HEK293 (cell line): Measurements from ENCODE around the gene ACOT9.

ENCODE experiments used
- ATF2 ChIP-seq: fragments of 450-650 bp; formaldehyde crosslinking; IDR thresholded peaks from 2 replicates; pipeline ENCODE4 v1.5.1; 2016; ENCODE audit warnings: missing biosample characterization, missing genetic modification characterization, low read depth
- HOXD13 ChIP-seq: sonication (generic); formaldehyde crosslinking; IDR thresholded peaks from 2 replicates; pipeline ENCODE4 v1.8.0; 2022; ENCODE audit warnings: missing genetic modification reagents, borderline replicate concordance
- KLF16 ChIP-seq: fragments of 450-650 bp; formaldehyde crosslinking; IDR thresholded peaks from 2 replicates; pipeline ENCODE4 v1.5.1; 2017; ENCODE audit warnings: missing biosample characterization, missing genetic modification characterization
- MZF1 ChIP-seq: fragments of 450-650 bp; formaldehyde crosslinking; IDR thresholded peaks from 2 replicates; pipeline ENCODE4 v1.5.1; 2017; ENCODE audit warnings: missing biosample characterization, missing genetic modification characterization, borderline replicate concordance
- PRDM1 ChIP-seq: fragments of 450-650 bp; formaldehyde crosslinking; IDR thresholded peaks from 2 replicates; pipeline ENCODE4; 2016; ENCODE audit warnings: missing biosample characterization, missing genetic modification characterization
- SETDB1 ChIP-seq: IDR thresholded peaks from one replicate; pipeline ENCODE4 v1.6.1; 2017; ENCODE audit warnings: mild to moderate bottlenecking, low read length, moderate library complexity, mixed read lengths; ENCODE audit not compliant: insufficient read length
- WT1 ChIP-seq: fragments of 450-650 bp; formaldehyde crosslinking; IDR thresholded peaks from 2 replicates; pipeline ENCODE4 v1.5.1; 2016; ENCODE audit warnings: missing biosample characterization, missing genetic modification characterization
- ZBTB10 ChIP-seq: fragments of 450-650 bp; formaldehyde crosslinking; IDR thresholded peaks from 2 replicates; pipeline ENCODE4 v1.5.1; 2016; ENCODE audit warnings: missing biosample characterization, missing genetic modification characterization
- ZBTB8A ChIP-seq: fragments of 450-650 bp; formaldehyde crosslinking; IDR thresholded peaks from 2 replicates; pipeline ENCODE4 v1.5.1; 2016; ENCODE audit warnings: missing biosample characterization, missing genetic modification characterization
- ZNF112 ChIP-seq: fragments of 450-650 bp; formaldehyde crosslinking; IDR thresholded peaks from 2 replicates; pipeline ENCODE4 v1.5.0; 2017; ENCODE audit warnings: missing biosample characterization, missing genetic modification characterization
- ZNF121 ChIP-seq: fragments of 450-650 bp; formaldehyde crosslinking; IDR thresholded peaks from 2 replicates; pipeline ENCODE4 v1.5.1; 2016; ENCODE audit warnings: missing biosample characterization, missing genetic modification characterization
- ZNF324 ChIP-seq: fragments of 450-650 bp; formaldehyde crosslinking; IDR thresholded peaks from 2 replicates; pipeline ENCODE4 v1.5.1; 2016; ENCODE audit warnings: missing biosample characterization, missing genetic modification characterization
- ZNF335 ChIP-seq: fragments of 450-650 bp; formaldehyde crosslinking; conservative IDR thresholded peaks from 2 replicates; pipeline ENCODE4 v1.5.1; 2016; ENCODE audit warnings: missing biosample characterization, missing genetic modification characterization
- ZNF37A ChIP-seq: fragments of 450-650 bp; IDR thresholded peaks from 2 replicates; pipeline ENCODE4 v1.5.1; 2018; ENCODE audit warnings: missing biosample characterization, missing genetic modification characterization
- ZNF398 ChIP-seq: fragments of 450-650 bp; formaldehyde crosslinking; IDR thresholded peaks from 2 replicates; pipeline ENCODE4 v1.5.1; 2017; ENCODE audit warnings: missing biosample characterization, missing genetic modification characterization
- ZNF426 ChIP-seq: fragments of 450-650 bp; formaldehyde crosslinking; IDR thresholded peaks from 2 replicates; pipeline ENCODE4 v1.5.1; 2017; ENCODE audit warnings: missing biosample characterization, missing genetic modification characterization, mild to moderate bottlenecking, inconsistent platforms, moderate library complexity
- ZNF449 ChIP-seq: fragments of 450-650 bp; formaldehyde crosslinking; IDR thresholded peaks from 2 replicates; pipeline ENCODE4 v1.5.1; 2017; ENCODE audit warnings: missing biosample characterization, mild to moderate bottlenecking, missing genetic modification characterization, moderate library complexity
- ZNF488 ChIP-seq: fragments of 450-650 bp; formaldehyde crosslinking; IDR thresholded peaks from 2 replicates; pipeline ENCODE4 v1.5.1; 2016; ENCODE audit warnings: missing biosample characterization, missing genetic modification characterization
- ZNF513 ChIP-seq: fragments of 450-650 bp; IDR thresholded peaks from 2 replicates; pipeline ENCODE4 v1.5.1; 2018; ENCODE audit warnings: missing biosample characterization, missing genetic modification characterization
- ZNF596 ChIP-seq: fragments of 450-650 bp; IDR thresholded peaks from 2 replicates; pipeline ENCODE4 v1.5.0; 2018; ENCODE audit warnings: missing biosample characterization, mild to moderate bottlenecking, missing genetic modification characterization, moderate library complexity
- ZNF621 ChIP-seq: fragments of 450-650 bp; formaldehyde crosslinking; IDR thresholded peaks from 2 replicates; pipeline ENCODE4 v1.5.1; 2017; ENCODE audit warnings: missing biosample characterization, missing genetic modification characterization
- ZNF639 ChIP-seq: fragments of 450-650 bp; formaldehyde crosslinking; IDR thresholded peaks from 2 replicates; pipeline ENCODE4 v1.5.1; 2016; ENCODE audit warnings: missing biosample characterization, missing genetic modification characterization
- ZNF645 ChIP-seq: fragments of 450-650 bp; formaldehyde crosslinking; IDR thresholded peaks from 2 replicates; pipeline ENCODE4; 2016; ENCODE audit warnings: missing biosample characterization, missing genetic modification characterization
- ZNF664 ChIP-seq: fragments of 450-650 bp; formaldehyde crosslinking; IDR thresholded peaks from 2 replicates; pipeline ENCODE4 v1.5.1; 2016; ENCODE audit warnings: missing biosample characterization, missing genetic modification characterization
- ZNF747 ChIP-seq: fragments of 450-650 bp; formaldehyde crosslinking; IDR thresholded peaks from 2 replicates; pipeline ENCODE4 v1.5.1; 2016; ENCODE audit warnings: missing biosample characterization, missing genetic modification characterization
- ZNF791 ChIP-seq: fragments of 450-650 bp; formaldehyde crosslinking; IDR thresholded peaks from 2 replicates; pipeline ENCODE4 v1.5.1; 2016; ENCODE audit warnings: missing biosample characterization, missing genetic modification characterization

Gene ACOT9

GRCh38 chrX:23667239-23668177 lies 75.6 kb downstream of the ACOT9 start, which contains the start of gene PRDX4 (continued):
- TF ChIP-seq ZBTB10 (tag by site-specific recombination) = peak; percentile 73; the same call in 1 of the 2 replicates
- peak; percentile 71 for TF ChIP-seq ZNF335 (tag by site-specific recombination)
- TF ChIP-seq ATF2 (tag by site-specific recombination) = no peak
- TF ChIP-seq ZNF449 (tag by site-specific recombination) = no peak; the same call in 1 of the 2 replicates
- TF ChIP-seq WT1 (tag by site-specific recombination) = no peak
- no peak for TF ChIP-seq HOXD13 (CRISPR knock-in tag)
- peak; percentile 81 for TF ChIP-seq ZNF398 (tag by site-specific recombination)
- TF ChIP-seq PRDM1 = no peak
- TF ChIP-seq ZNF513 = no peak
- TF ChIP-seq ZNF488 (tag by site-specific recombination) = no peak
- peak; percentile 85; the same call in 1 of the 2 replicates for TF ChIP-seq KLF16
- TF ChIP-seq ZNF324 (tag by site-specific recombination) = peak; percentile 59; the same call in 1 of the 2 replicates
- TF ChIP-seq ZNF639 (tag by site-specific recombination) = no peak
- no peak for TF ChIP-seq ZNF121
- no peak for TF ChIP-seq ZNF596 (tag by site-specific recombination)
- no peak for TF ChIP-seq ZNF791
- TF ChIP-seq ZBTB8A (tag by site-specific recombination) = peak; percentile 31; the same call in 1 of the 2 replicates
- no peak for TF ChIP-seq ZNF645
- TF ChIP-seq ZNF426 (tag by site-specific recombination) = no peak
- no peak for TF ChIP-seq ZNF621 (tag by site-specific recombination)
- no peak for TF ChIP-seq ZNF664 (tag by site-specific recombination)
- no peak for TF ChIP-seq ZNF747 (tag by site-specific recombination)
- no peak for TF ChIP-seq MZF1 (tag by site-specific recombination)
- no peak for TF ChIP-seq SETDB1
- TF ChIP-seq ZNF37A (tag by site-specific recombination) = no peak
- TF ChIP-seq ZNF112 (tag by site-specific recombination) = no peak
